Stomach (tissue), 4 donors: ENCODE measurements around the gene CDH23.

Source experiments
- POLR2A ChIP-seq, 4 donors: fragments of 450-650 bp; IDR thresholded peaks; one replicate each; pipeline ENCODE4 v1.6.1; 2016; ENCODE audit warnings: antibody characterized with exemption in 4 of 4, control low read depth in 2 of 4, mild to moderate bottlenecking in 1 of 4, moderate library complexity in 1 of 4
- POLR2AphosphoS5 ChIP-seq, 3 donors: sonication (generic); formaldehyde crosslinking; IDR thresholded peaks; one replicate each; pipeline ENCODE4 v1.6.1; 2016; ENCODE audit warnings: antibody characterized with exemption in 3 of 3

DNA sequence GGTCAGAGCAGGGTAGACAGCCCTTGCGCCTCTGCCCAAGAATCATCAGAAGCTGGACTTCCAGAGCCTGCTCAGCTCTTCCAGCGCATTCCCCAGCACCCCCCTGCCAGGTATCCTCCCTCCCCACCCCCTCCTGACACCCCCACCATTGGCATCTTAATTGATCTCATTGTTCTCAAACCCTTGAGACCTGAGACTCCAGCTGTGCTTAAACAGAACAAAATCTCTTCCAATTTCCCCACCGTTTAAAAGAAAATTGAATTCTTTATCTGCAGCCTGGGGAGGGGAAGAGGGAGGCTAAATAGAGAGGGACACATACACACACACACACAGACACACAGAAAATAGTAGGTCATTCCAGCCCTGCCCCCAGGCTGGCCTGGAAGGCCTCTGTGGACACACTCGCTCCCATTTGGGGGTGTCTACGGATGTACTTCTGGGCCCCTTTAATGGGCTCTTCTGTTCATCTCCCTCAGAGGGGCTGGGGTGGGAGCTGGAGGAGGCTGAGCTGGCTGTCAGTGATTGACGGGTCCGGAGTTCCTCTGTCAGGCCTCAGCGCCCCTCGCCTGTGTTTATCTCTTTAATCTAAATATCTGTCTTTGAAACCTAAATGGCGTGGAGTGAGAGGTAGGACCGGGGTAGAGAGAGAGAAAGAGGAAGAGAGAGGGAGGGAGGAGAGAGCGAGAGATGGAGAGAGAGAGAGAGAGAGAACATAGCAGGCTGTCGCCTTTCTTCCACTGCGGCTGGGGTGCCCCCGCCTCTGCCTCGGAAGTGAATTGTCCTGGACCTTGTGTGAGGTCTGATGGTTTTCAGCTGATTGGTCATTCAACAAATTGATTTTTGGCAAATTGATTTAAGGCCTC, 261.1 kb downstream of the CDH23 start:
- TF ChIP-seq POLR2AphosphoS5 (IDR thresholded peaks at IDR 0.05) (no peak), POLR2A (IDR thresholded peaks at IDR 0.05) (no peak)
